Heart left ventricle (tissue), 13 donors: ENCODE data around the gene SLC2A9.

Experiments
- CTCF ChIP-seq, 12 donors: fragments of 200-600 bp; sonication (generic) in 4 of 12; IDR thresholded peaks; one replicate each; pipeline versions ENCODE4 v1.5.0 to v1.8.0; 2018 to 2022; ENCODE audit warnings: antibody characterized with exemption in 12 of 12, mild to moderate bottlenecking in 5 of 12
- POLR2A ChIP-seq, 2 donors: fragments of 450-650 bp; IDR thresholded peaks; one replicate each; pipeline ENCODE4 v1.6.1; 2017; ENCODE audit warnings: antibody characterized with exemption in 2 of 2, mild to moderate bottlenecking in 2 of 2, moderate library complexity in 2 of 2
- donor health status: ischemic (EF 13 %, LVEDD 7.1; RV severe dilation, severe dysfunction).
- donor health status: DM: no; HTN: yes; CAD: no.
- donor health status: DM: no; HTN: no; CAD: no.
- donor health status: ischemic (EF 25% LVEDD 6.9; RV normal size, moderate dysfunction).
- donor health status: ischemic (EF 25% LVEDD 5.7; RV mildly dilated, moderate dysfunction).
- donor health status: ischemic (EF 35%, LVEDD 5.7; RV mildly dilated, moderate dysfunction).
- donor health status: nonischemic (EF 11% LVEDD 7.7; RV severe dilation, severe dysfunction).
- donor health status: DM: yes; HTN: yes; CAD: no.
- donor health status: PGD.
- donor health status: ischemic (EF 29% LVEDD 5.4; RV normal size, mild dysfunction).
- donor health status: nonischemic (EF 23%, LVEDD 6.1; RV moderate dilation, normal function).

- no peak for TF ChIP-seq POLR2A (IDR thresholded peaks at IDR 0.05)
- no peak for TF ChIP-seq CTCF (IDR thresholded peaks at IDR 0.05)
These were observed 96.5 kb downstream of the SLC2A9 start for GRCh38 chr4:9924750-9925149.
